T-cell (primary cell): ENCODE results near the gene ADSS2. TPM values are rescaled to one million over a fixed set of nuclear protein-coding genes. Genes with fewer than 3 reads are reported as not detected.
A peak's percentile ranks its signal among the peaks of the same experiment; 100 is the strongest.

Experiments used
- ATAC-seq, 4 experiments: fragments of 200-7000 bp in 3 of 4; fragments of 150-1000 bp in 1 of 4; cut with Tn5 transposase; replicated peaks in 1 of 4; 1 replicate in 3 of 4; 2 replicates in 1 of 4; pipeline ENCODE4 v1.10.0; 2021; ENCODE audit warnings: moderate library complexity in 3 of 4, mild to moderate bottlenecking in 2 of 4, moderate number of reproducible peaks in 1 of 4
- CTCF ChIA-PET, 2 donors: fragments of 300-600 bp; sonication (Branson Sonifier 250); formaldehyde crosslinking; loops; one replicate each; lab custom pipeline; 2022; ENCODE audit warnings: antibody characterized with exemption in 2 of 2; lab: Charles Lee
- POLR2A ChIA-PET, 2 donors: fragments of 300-600 bp; sonication (Branson Sonifier 250); formaldehyde crosslinking; loops; one replicate each; lab custom pipeline; 2022; ENCODE audit warnings: antibody characterized with exemption in 2 of 2; lab: Charles Lee
- DNase-seq, 35 experiments: peaks; one replicate each; pipeline versions ENCODE4 v3.0.0 to v3.0.0-alpha.2; 2013 to 2023
- H3K27ac ChIP-seq: one replicate; pipeline ENCODE4 v1.5.1; 2013; ENCODE audit warnings: low read length
- H3K27me3 ChIP-seq, 2 experiments: replicated peaks in 1 of 2; 1 replicate in 1 of 2; 2 replicates in 1 of 2; pipeline versions ENCODE4 v1.6.1 to v1.7.0; 2013; ENCODE audit warnings: low read length in 1 of 2, mixed read lengths in 1 of 2; ENCODE audit not compliant: control insufficient read depth in 2 of 2, insufficient read depth in 2 of 2; ENCODE audit errors: extremely low read depth in 1 of 2
- H3K36me3 ChIP-seq, 2 donors: 1 replicate in 1 of 2; 2 replicates in 1 of 2; pipeline versions ENCODE4 v1.6.1 to v1.7.0; 2013; ENCODE audit warnings: low read length in 1 of 2; ENCODE audit not compliant: control insufficient read depth in 2 of 2, insufficient read depth in 1 of 2; ENCODE audit errors: extremely low read depth in 1 of 2
- H3K4me1 ChIP-seq, 2 experiments: 1 replicate in 1 of 2; 2 replicates in 1 of 2; pipeline versions ENCODE4 v1.6.1 to v1.7.0; 2013; ENCODE audit warnings: low read length in 2 of 2, mixed read lengths in 1 of 2; ENCODE audit not compliant: insufficient read depth in 2 of 2, control insufficient read depth in 1 of 2; ENCODE audit errors: extremely low read depth in 1 of 2
- H3K4me3 ChIP-seq, 2 donors: 1 replicate in 1 of 2; 2 replicates in 1 of 2; pipeline versions ENCODE4 v1.5.1 to v1.7.0; 2013; ENCODE audit warnings: mild to moderate bottlenecking in 2 of 2, low read length in 1 of 2, moderate library complexity in 1 of 2; ENCODE audit not compliant: control insufficient read depth in 1 of 2; ENCODE audit errors: extremely low read depth in 1 of 2
- H3K9me3 ChIP-seq: 2 replicates; pipeline ENCODE4 v1.7.0; 2013
- H3K27ac Mint-ChIP-seq, 2 donors: one replicate each; pipeline ENCODE4 v1.8.0; 2020 to 2021; ENCODE audit warnings: mild to moderate bottlenecking in 2 of 2, mixed read lengths in 2 of 2
- H3K27me3 Mint-ChIP-seq, 2 donors: one replicate each; pipeline ENCODE4 v1.8.0; 2021 to 2022; ENCODE audit warnings: mixed read lengths in 2 of 2
- H3K36me3 Mint-ChIP-seq: one replicate; pipeline ENCODE4 v1.8.0; 2021; ENCODE audit warnings: mixed read lengths
- H3K4me1 Mint-ChIP-seq, 3 donors: one replicate each; pipeline ENCODE4 v1.8.0; 2020 to 2022; ENCODE audit warnings: mixed read lengths in 3 of 3, mild to moderate bottlenecking in 1 of 3
- H3K4me3 Mint-ChIP-seq, 3 donors: one replicate each; pipeline ENCODE4 v1.8.0; 2020 to 2022; ENCODE audit warnings: mild to moderate bottlenecking in 3 of 3, mixed read lengths in 3 of 3, moderate library complexity in 3 of 3
- H3K9me3 Mint-ChIP-seq, 3 donors: one replicate each; pipeline ENCODE4 v1.8.0; 2020 to 2022; ENCODE audit warnings: mixed read lengths in 3 of 3
- WGBS: methylation state at CpG from one replicate; pipeline ENCODE4 v1.1.5; 2013; ENCODE audit warnings: missing lambda C conversion rate; ENCODE audit not compliant: insufficient coverage; 5-methylcytosine and 5-hydroxymethylcytosine counted together
- total RNA-seq, 35 experiments: library from RNA in 6 of 35; stranded (reverse) in 6 of 35; fragments of 120-200 nt in 1 of 35; gene quantifications; one replicate each; pipeline versions ENCODE4 v1.2.1 to v1.2.4 and lab custom pipeline; 2013 to 2026

ADSS2 gene
- total RNA-seq, 5 donors from 2014 or later (not counting 1 experiment from before 2014, with no cell fraction given), result 49.6 to 53.4 (median 51.6) TPM

GRCh38 chr1:244397131-244397530, 54.6 kb downstream of the ADSS2 start:
- Mint-ChIP-seq H3K4me1 (peaks cover 5 to 12% (median 10%) of the 10 kb centered on the region in 3 donors), H3K36me3 (peaks cover 20% of the 10 kb centered on the region), H3K27ac (peak overlapping the region in 1 of 2 donors; percentile 7), H3K9me3 (peaks cover 11 to 16% (median 16%) of the 10 kb centered on the region in 3 donors), H3K4me3 (no peak overlapping the region), H3K27me3 (no peaks in the 10 kb centered on the region)
- DNase-seq (no peak), ATAC-seq (no peak)
- H3K27ac ChIP-seq, result no peak overlapping the region
- CTCF ChIA-PET, result no interaction called here
- no peaks in the 10 kb centered on the region for H3K9me3 ChIP-seq
- peaks cover 0 to 7% of the 10 kb centered on the region in 2 donors for H3K36me3 ChIP-seq
- no peaks in the 10 kb centered on the region for H3K4me1 ChIP-seq
- POLR2A ChIA-PET, result no interaction called here
- H3K27me3 ChIP-seq, result no peaks in the 10 kb centered on the region
- H3K4me3 ChIP-seq, result no peak overlapping the region

- Histone ChIP-seq H3K27ac (no peak overlapping the region), H3K9me3 (no peaks in the 10 kb centered on the region), H3K36me3 (peaks cover 0 to 2% of the 10 kb centered on the region in 2 donors), H3K4me1 (no peaks in the 10 kb centered on the region), H3K4me3 (no peak overlapping the region), H3K27me3 (no peaks in the 10 kb centered on the region)
- no peaks in the 10 kb centered on the region for H3K27me3 Mint-ChIP-seq
- CTCF ChIA-PET, result no interaction called here
- H3K9me3 Mint-ChIP-seq, result peaks cover 4 to 12% (median 8%) of the 10 kb centered on the region in 3 donors
- 100% methylated on average over 1 of the region's 5 CpGs for WGBS
- peaks cover 11% of the 10 kb centered on the region for H3K36me3 Mint-ChIP-seq
- DNase-seq (no peak), ATAC-seq (peak in 2 of 4 experiments; percentile 42 to 56)
- POLR2A ChIA-PET, result no interaction called here
- peaks cover 5 to 12% (median 10%) of the 10 kb centered on the region in 3 donors for H3K4me1 Mint-ChIP-seq
- H3K4me3 Mint-ChIP-seq, result no peak overlapping the region
- no peak overlapping the region for H3K27ac Mint-ChIP-seq
Measured at GRCh38 chr1:244395965-244396364, 55.7 kb downstream of the ADSS2 start.

- 90% methylated on average over 14 of the region's 15 CpGs for WGBS
- H3K4me3 ChIP-seq, result no peak overlapping the region
- ChIA-PET POLR2A (no interaction called here), CTCF (interaction anchor here in 1 of 2 donors (0.6 kb wide), 1 partner anchor 94 kb away, joined by 3 read pairs; no protein-coding TSS in a partner anchor)
- H3K36me3 ChIP-seq, result peaks cover 0 to 2% of the 10 kb centered on the region in 2 donors
- H3K4me1 Mint-ChIP-seq, result peaks cover 5 to 12% (median 10%) of the 10 kb centered on the region in 3 donors
- H3K4me1 ChIP-seq, result no peaks in the 10 kb centered on the region
- no peak overlapping the region for H3K27ac ChIP-seq
- DNase-seq (no peak), ATAC-seq (peak in 3 of 4 experiments; percentile 20 to 32 (median 22))
- no peak overlapping the region for H3K27ac Mint-ChIP-seq
- no peak overlapping the region for H3K4me3 Mint-ChIP-seq
- peaks cover 3 to 8% (median 6%) of the 10 kb centered on the region in 3 donors for H3K9me3 Mint-ChIP-seq
- no peaks in the 10 kb centered on the region for H3K9me3 ChIP-seq
- H3K36me3 Mint-ChIP-seq, result peaks cover 9% of the 10 kb centered on the region
- H3K27me3 ChIP-seq, result no peaks in the 10 kb centered on the region
- no peaks in the 10 kb centered on the region for H3K27me3 Mint-ChIP-seq
Measured at GRCh38 chr1:244394826-244395765, 56.6 kb downstream of the ADSS2 start.

- Histone ChIP-seq H3K27me3 (no peaks in the 10 kb centered on the region), H3K9me3 (no peaks in the 10 kb centered on the region), H3K27ac (no peak overlapping the region), H3K36me3 (peaks cover 0 to 2% of the 10 kb centered on the region in 2 donors), H3K4me1 (no peaks in the 10 kb centered on the region), H3K4me3 (no peak overlapping the region)
- H3K27ac Mint-ChIP-seq, result peak overlapping the region in 1 of 2 donors; percentile 6
- POLR2A ChIA-PET, result no interaction called here
- peaks cover 8% of the 10 kb centered on the region for H3K36me3 Mint-ChIP-seq
- CTCF ChIA-PET, result interaction anchor here in 1 of 2 donors (0.6 kb wide), 1 partner anchor 93 kb away, joined by 3 read pairs; no protein-coding TSS in a partner anchor
- H3K27me3 Mint-ChIP-seq, result no peaks in the 10 kb centered on the region
- H3K4me1 Mint-ChIP-seq, result peaks cover 5 to 12% (median 10%) of the 10 kb centered on the region in 3 donors
- peaks cover 2 to 8% (median 6%) of the 10 kb centered on the region in 3 donors for H3K9me3 Mint-ChIP-seq
- WGBS, result 64% methylated on average over 3 of the region's 4 CpGs
- ATAC-seq, result no peak
- no peak overlapping the region for H3K4me3 Mint-ChIP-seq
- no peak for DNase-seq
Measured at GRCh38 chr1:244394346-244394745, 57.4 kb downstream of the ADSS2 start.

GRCh38 chr1:244393604-244394176, 58.0 kb downstream of the ADSS2 start:
- no peak overlapping the region for H3K27ac ChIP-seq
- ChIA-PET CTCF (no interaction called here), POLR2A (no interaction called here)
- WGBS, result 96% methylated on average over 6 of the region's 15 CpGs
- Mint-ChIP-seq H3K9me3 (peaks cover 0 to 8% (median 4%) of the 10 kb centered on the region in 3 donors), H3K27me3 (no peaks in the 10 kb centered on the region), H3K4me1 (peaks cover 5 to 12% (median 10%) of the 10 kb centered on the region in 3 donors), H3K4me3 (no peak overlapping the region), H3K36me3 (peaks cover 6% of the 10 kb centered on the region), H3K27ac (no peak overlapping the region)
- peaks cover 0 to 2% of the 10 kb centered on the region in 2 donors for H3K36me3 ChIP-seq
- DNase-seq (no peak), ATAC-seq (no peak)
- H3K4me3 ChIP-seq, result no peak overlapping the region
- H3K9me3 ChIP-seq, result no peaks in the 10 kb centered on the region
- no peaks in the 10 kb centered on the region for H3K27me3 ChIP-seq
- no peaks in the 10 kb centered on the region for H3K4me1 ChIP-seq

GRCh38 chr1:244391761-244392160, 59.9 kb downstream of the ADSS2 start:
- no peaks in the 10 kb centered on the region for H3K9me3 ChIP-seq
- Mint-ChIP-seq H3K4me1 (peaks cover 2 to 7% (median 5%) of the 10 kb centered on the region in 3 donors), H3K27me3 (no peaks in the 10 kb centered on the region), H3K4me3 (no peak overlapping the region), H3K9me3 (peaks cover 4 to 8% (median 4%) of the 10 kb centered on the region in 3 donors), H3K36me3 (peaks cover 10% of the 10 kb centered on the region), H3K27ac (no peak overlapping the region)
- H3K4me1 ChIP-seq, result no peaks in the 10 kb centered on the region
- POLR2A ChIA-PET, result no interaction called here
- H3K36me3 ChIP-seq, result no peaks in the 10 kb centered on the region
- CTCF ChIA-PET, result no interaction called here
- DNase-seq (no peak), ATAC-seq (no peak)
- WGBS, result 100% methylated on average over 2 of the region's 5 CpGs
- H3K4me3 ChIP-seq, result no peak overlapping the region
- H3K27ac ChIP-seq, result no peak overlapping the region
- H3K27me3 ChIP-seq, result no peaks in the 10 kb centered on the region
